ENCODE data around the gene HACD1. TPM values are rescaled to one million over a fixed set of nuclear protein-coding genes. Genes with fewer than 3 reads are reported as not detected.

HACD1 gene
- polyA plus RNA-seq, 3 donors, result 0.53 to 1.4 (median 0.86) TPM

DNA sequence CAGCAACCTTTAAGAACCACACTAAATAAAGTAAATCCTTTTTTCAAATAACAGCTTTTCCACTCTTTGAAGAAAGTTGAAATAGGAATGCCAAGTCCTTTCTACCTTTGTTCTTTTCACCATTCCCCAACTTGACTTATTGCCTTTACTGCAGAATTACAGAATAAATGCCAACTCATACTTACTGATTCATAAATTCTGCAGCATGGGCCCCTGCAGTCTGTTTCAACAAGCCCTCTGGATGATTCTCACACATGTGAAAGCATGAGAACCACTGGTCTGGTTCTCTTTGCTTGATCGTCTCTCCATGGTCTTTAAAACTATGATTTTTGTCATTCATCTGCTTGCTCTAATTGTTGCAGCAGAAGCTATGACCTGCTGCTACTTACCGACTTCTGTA is 56.1 kb downstream of the HACD1 start:
- Histone ChIP-seq H2AFZ (ENCODE audit: insufficient read depth, low read depth, low read length, poor library complexity, severe bottlenecking) (no peak overlapping the region), H3K36me3 (replicated peaks in 1 of 2; ENCODE audit: control insufficient read depth in 1 of 2, insufficient read depth in 2 of 2, low read length in 2 of 2) (no peaks in the 10 kb centered on the region), H3K4me3 (replicated peaks in 1 of 3; ENCODE audit: low read depth in 2 of 3, low read length in 3 of 3) (no peak overlapping the region), H3K27me3 (ENCODE audit: control insufficient read depth in 2 of 2, insufficient read depth in 2 of 2, low read length in 2 of 2) (no peaks in the 10 kb centered on the region), H4K20me1 (ENCODE audit: insufficient read depth, low read length) (no peaks in the 10 kb centered on the region), H3K27ac (ENCODE audit: low read depth in 1 of 2, low read length in 2 of 2) (no peak overlapping the region), H3K79me2 (ENCODE audit: insufficient read depth, low read length) (no peaks in the 10 kb centered on the region), H3K9me3 (replicated peaks in 1 of 2; ENCODE audit: control insufficient read depth in 1 of 2, insufficient read depth in 1 of 2, low read length in 2 of 2) (no peaks in the 10 kb centered on the region), H3K9ac (ENCODE audit: insufficient read depth, low read length, poor library complexity, severe bottlenecking) (no peak overlapping the region), H3K4me2 (replicated peaks; ENCODE audit: extremely low read depth, low read length, poor library complexity, severe bottlenecking) (no peak overlapping the region), H3K4me1 (ENCODE audit: control insufficient read depth in 1 of 2, insufficient read depth in 2 of 2, low read length in 2 of 2) (no peaks in the 10 kb centered on the region)
- WGBS (ENCODE audit: insufficient coverage), result 100% methylated on average over 1 of the region's 2 CpGs
- peaks cover 0 to 2% (median 0%) of the 10 kb centered on the region in 7 donors for H3K9me3 Mint-ChIP-seq
- no peaks in the 10 kb centered on the region for H3K36me3 Mint-ChIP-seq
- TF ChIP-seq, protein P1, sequence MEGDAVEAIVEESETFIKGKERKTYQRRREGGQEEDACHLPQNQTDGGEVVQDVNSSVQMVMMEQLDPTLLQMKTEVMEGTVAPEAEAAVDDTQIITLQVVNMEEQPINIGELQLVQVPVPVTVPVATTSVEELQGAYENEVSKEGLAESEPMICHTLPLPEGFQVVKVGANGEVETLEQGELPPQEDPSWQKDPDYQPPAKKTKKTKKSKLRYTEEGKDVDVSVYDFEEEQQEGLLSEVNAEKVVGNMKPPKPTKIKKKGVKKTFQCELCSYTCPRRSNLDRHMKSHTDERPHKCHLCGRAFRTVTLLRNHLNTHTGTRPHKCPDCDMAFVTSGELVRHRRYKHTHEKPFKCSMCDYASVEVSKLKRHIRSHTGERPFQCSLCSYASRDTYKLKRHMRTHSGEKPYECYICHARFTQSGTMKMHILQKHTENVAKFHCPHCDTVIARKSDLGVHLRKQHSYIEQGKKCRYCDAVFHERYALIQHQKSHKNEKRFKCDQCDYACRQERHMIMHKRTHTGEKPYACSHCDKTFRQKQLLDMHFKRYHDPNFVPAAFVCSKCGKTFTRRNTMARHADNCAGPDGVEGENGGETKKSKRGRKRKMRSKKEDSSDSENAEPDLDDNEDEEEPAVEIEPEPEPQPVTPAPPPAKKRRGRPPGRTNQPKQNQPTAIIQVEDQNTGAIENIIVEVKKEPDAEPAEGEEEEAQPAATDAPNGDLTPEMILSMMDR (IDR thresholded peaks at IDR 0.05), result no peak
- peaks cover 0 to 1% (median 0%) of the 10 kb centered on the region in 3 donors for H3K27me3 Mint-ChIP-seq (ENCODE audit: low read depth in 3 of 3)
- peaks cover 14% of the 10 kb centered on the region for H3K4me1 Mint-ChIP-seq
- intact Hi-C loops (cut with micrococcal nuclease), result no loop called here
- DNase-seq, result no peak
- no peak overlapping the region for H3K4me3 Mint-ChIP-seq
- no peak overlapping the region for H3K27ac Mint-ChIP-seq

DNA sequence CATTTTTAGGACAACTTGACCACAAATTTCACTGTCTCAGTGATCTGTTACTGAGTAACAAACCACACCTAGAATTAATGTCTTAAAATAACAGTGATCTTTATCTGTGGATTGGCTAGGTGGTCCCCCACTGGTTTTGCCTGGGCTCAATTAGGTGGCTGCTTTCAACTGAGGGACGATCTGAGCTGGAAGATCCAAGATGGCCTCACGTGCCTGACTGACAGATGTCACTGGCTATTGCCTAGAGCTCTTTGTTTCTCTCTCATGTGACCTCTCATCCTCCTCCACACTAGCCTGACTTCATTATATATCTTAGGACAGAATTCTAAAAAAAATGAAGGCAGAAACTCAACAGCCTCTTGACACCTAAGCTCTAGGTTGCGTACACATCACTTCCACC is 59.7 kb downstream of the HACD1 start:
- H3K4me1 Mint-ChIP-seq, result peaks cover 7% of the 10 kb centered on the region
- Histone ChIP-seq H3K4me2 (replicated peaks; ENCODE audit: extremely low read depth, low read length, poor library complexity, severe bottlenecking) (no peak overlapping the region), H3K9ac (ENCODE audit: insufficient read depth, low read length, poor library complexity, severe bottlenecking) (no peak overlapping the region), H3K79me2 (ENCODE audit: insufficient read depth, low read length) (no peaks in the 10 kb centered on the region), H3K27me3 (ENCODE audit: control insufficient read depth in 2 of 2, insufficient read depth in 2 of 2, low read length in 2 of 2) (no peaks in the 10 kb centered on the region), H3K9me3 (replicated peaks in 1 of 2; ENCODE audit: control insufficient read depth in 1 of 2, insufficient read depth in 1 of 2, low read length in 2 of 2) (no peaks in the 10 kb centered on the region), H3K4me3 (replicated peaks in 1 of 3; ENCODE audit: low read depth in 2 of 3, low read length in 3 of 3) (no peak overlapping the region), H3K36me3 (replicated peaks in 1 of 2; ENCODE audit: control insufficient read depth in 1 of 2, insufficient read depth in 2 of 2, low read length in 2 of 2) (no peaks in the 10 kb centered on the region), H3K4me1 (ENCODE audit: control insufficient read depth in 1 of 2, insufficient read depth in 2 of 2, low read length in 2 of 2) (no peaks in the 10 kb centered on the region), H3K27ac (ENCODE audit: low read depth in 1 of 2, low read length in 2 of 2) (no peak overlapping the region), H2AFZ (ENCODE audit: insufficient read depth, low read depth, low read length, poor library complexity, severe bottlenecking) (peak overlapping the region; percentile 41), H4K20me1 (ENCODE audit: insufficient read depth, low read length) (no peaks in the 10 kb centered on the region)
- no CpG with 5 or more reads among the region's 3 CpGs for WGBS (ENCODE audit: insufficient coverage)
- peaks cover 0 to 2% (median 0%) of the 10 kb centered on the region in 7 donors for H3K9me3 Mint-ChIP-seq
- TF ChIP-seq, protein P1 (IDR thresholded peaks at IDR 0.05), result no peak
- H3K36me3 Mint-ChIP-seq, result no peaks in the 10 kb centered on the region
- H3K27ac Mint-ChIP-seq, result peak overlapping the region in 1 of 7 donors; percentile 14
- H3K4me3 Mint-ChIP-seq, result no peak overlapping the region
- H3K27me3 Mint-ChIP-seq (ENCODE audit: low read depth in 3 of 3), result peaks cover 0 to 4% (median 0%) of the 10 kb centered on the region in 3 donors
- intact Hi-C loops (cut with micrococcal nuclease), result no loop called here
- no peak for DNase-seq

All from CD14-positive monocyte (primary cell).